H1 (cell line): ENCODE results near the gene LILRB3. TPM values are rescaled to one million over a fixed set of nuclear protein-coding genes. Genes with fewer than 3 reads are reported as not detected.

Experiments
- ATF2 ChIP-seq: IDR thresholded peaks from 2 replicates; pipeline ENCODE4 v1.6.1; 2012; ENCODE audit warnings: low read length, inconsistent platforms
- CEBPB ChIP-seq: IDR thresholded peaks from 2 replicates; pipeline ENCODE4 v1.6.1; 2012; ENCODE audit warnings: low read depth, low read length
- KDM4A ChIP-seq: IDR thresholded peaks from one replicate; pipeline ENCODE4 v1.7.1; 2012; ENCODE audit warnings: low read depth, mild to moderate bottlenecking, moderate library complexity, low read length, inconsistent platforms; ENCODE audit not compliant: severe bottlenecking
- NANOG ChIP-seq: IDR thresholded peaks from 2 replicates; pipeline ENCODE4 v1.6.1; 2011; ENCODE audit warnings: low read length, low read depth, mild to moderate bottlenecking, inconsistent platforms; ENCODE audit not compliant: insufficient read depth, poor library complexity, severe bottlenecking
- SIN3A ChIP-seq, 2 experiments: IDR thresholded peaks in 1 of 2; conservative IDR thresholded peaks in 1 of 2; 2 replicates each; pipeline ENCODE4 v1.6.1; 2011 to 2012; ENCODE audit warnings: low read length in 2 of 2, improper control_type of control experiment in 1 of 2, low read depth in 1 of 2, mild to moderate bottlenecking in 1 of 2
- TEAD4 ChIP-seq: IDR thresholded peaks from 2 replicates; pipeline ENCODE4 v1.6.1; 2012; ENCODE audit warnings: low read depth, low read length, inconsistent platforms, mixed read lengths
- polyA plus RNA-seq, 7 experiments: library from polyadenylated mRNA; depleted of rRNA in 3 of 7; stranded (reverse) in 5 of 7; unstranded in 2 of 7; fragments of >200 nt in 5 of 7; fragments of 200-250 nt in 2 of 7; gene quantifications; 1 replicate in 5 of 7; 2 replicates in 1 of 7; 4 replicates in 1 of 7; pipeline versions ENCODE4 v1.2.1 to v1.2.3, GENCODE V29; 2011 to 2013; ENCODE audit warnings: missing spikeins in 2 of 7, mixed read lengths in 2 of 7
- total RNA-seq: library from RNA; stranded (reverse); fragmentation: NEBNext Ultra II Directional; extraction: Animal tissue kit (Norgen Biotek cat#: 25700); gene quantifications from 2 replicates; pipeline ENCODE4 v1.2.1, GENCODE V29; 2021
- TF ChIP-seq, protein P1 (sequence below): fragments of 300-600 bp; sonication (generic); IDR thresholded peaks from 2 replicates; pipeline ENCODE4 v1.7.1; 2012; ENCODE audit warnings: low read length, moderate library complexity, mild to moderate bottlenecking, inconsistent platforms; ENCODE audit not compliant: insufficient replicate concordance

The LILRB3 gene
- total and polyA plus RNA-seq, 2 of the 8 experiments (the other 6 are each of a cell fraction or from before 2014, with no cell fraction given): not detected

DNA sequence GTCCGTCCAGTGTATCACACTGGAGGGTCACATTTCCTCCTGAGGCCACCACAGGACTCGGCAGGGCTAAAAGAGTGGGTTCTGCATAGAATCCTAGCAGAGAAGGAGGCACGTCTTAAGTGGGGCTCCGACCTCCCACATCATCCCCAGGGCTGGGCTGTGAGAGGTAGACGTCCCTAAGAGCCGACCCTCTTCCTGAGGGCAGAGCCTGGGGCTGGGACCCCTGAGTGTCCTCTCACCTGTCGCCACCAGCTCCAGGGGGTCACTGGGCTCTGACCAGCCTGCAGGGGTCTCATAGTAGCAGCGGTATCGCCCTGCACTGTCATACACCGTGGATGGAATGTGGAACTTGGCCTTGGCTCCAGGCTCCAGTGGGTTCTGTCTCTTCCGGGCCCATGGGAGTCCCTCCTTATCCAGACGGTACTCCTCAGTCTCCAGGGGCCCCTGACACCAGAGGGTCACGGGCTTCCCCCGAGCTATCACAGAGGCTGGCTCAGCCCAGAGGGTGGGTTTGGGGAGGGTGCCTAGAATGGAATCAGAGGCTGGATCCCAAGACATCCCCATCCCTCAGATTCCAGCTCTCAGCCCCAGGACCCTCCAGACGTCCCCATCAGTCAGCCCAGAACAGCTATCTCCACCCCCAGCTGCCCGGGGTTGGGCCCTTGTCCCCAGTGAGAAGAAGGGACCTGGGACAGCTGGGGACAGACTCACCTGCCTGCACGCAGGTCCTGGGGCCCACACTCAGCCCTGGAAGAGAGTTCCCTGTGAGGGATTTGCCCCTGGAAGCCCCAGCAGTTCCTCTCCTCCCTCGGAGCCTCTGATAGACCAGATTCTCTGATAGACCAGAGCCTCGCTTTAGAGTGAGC, 33.7 kb upstream of the LILRB3 start (continued):
- TF ChIP-seq, protein P1, sequence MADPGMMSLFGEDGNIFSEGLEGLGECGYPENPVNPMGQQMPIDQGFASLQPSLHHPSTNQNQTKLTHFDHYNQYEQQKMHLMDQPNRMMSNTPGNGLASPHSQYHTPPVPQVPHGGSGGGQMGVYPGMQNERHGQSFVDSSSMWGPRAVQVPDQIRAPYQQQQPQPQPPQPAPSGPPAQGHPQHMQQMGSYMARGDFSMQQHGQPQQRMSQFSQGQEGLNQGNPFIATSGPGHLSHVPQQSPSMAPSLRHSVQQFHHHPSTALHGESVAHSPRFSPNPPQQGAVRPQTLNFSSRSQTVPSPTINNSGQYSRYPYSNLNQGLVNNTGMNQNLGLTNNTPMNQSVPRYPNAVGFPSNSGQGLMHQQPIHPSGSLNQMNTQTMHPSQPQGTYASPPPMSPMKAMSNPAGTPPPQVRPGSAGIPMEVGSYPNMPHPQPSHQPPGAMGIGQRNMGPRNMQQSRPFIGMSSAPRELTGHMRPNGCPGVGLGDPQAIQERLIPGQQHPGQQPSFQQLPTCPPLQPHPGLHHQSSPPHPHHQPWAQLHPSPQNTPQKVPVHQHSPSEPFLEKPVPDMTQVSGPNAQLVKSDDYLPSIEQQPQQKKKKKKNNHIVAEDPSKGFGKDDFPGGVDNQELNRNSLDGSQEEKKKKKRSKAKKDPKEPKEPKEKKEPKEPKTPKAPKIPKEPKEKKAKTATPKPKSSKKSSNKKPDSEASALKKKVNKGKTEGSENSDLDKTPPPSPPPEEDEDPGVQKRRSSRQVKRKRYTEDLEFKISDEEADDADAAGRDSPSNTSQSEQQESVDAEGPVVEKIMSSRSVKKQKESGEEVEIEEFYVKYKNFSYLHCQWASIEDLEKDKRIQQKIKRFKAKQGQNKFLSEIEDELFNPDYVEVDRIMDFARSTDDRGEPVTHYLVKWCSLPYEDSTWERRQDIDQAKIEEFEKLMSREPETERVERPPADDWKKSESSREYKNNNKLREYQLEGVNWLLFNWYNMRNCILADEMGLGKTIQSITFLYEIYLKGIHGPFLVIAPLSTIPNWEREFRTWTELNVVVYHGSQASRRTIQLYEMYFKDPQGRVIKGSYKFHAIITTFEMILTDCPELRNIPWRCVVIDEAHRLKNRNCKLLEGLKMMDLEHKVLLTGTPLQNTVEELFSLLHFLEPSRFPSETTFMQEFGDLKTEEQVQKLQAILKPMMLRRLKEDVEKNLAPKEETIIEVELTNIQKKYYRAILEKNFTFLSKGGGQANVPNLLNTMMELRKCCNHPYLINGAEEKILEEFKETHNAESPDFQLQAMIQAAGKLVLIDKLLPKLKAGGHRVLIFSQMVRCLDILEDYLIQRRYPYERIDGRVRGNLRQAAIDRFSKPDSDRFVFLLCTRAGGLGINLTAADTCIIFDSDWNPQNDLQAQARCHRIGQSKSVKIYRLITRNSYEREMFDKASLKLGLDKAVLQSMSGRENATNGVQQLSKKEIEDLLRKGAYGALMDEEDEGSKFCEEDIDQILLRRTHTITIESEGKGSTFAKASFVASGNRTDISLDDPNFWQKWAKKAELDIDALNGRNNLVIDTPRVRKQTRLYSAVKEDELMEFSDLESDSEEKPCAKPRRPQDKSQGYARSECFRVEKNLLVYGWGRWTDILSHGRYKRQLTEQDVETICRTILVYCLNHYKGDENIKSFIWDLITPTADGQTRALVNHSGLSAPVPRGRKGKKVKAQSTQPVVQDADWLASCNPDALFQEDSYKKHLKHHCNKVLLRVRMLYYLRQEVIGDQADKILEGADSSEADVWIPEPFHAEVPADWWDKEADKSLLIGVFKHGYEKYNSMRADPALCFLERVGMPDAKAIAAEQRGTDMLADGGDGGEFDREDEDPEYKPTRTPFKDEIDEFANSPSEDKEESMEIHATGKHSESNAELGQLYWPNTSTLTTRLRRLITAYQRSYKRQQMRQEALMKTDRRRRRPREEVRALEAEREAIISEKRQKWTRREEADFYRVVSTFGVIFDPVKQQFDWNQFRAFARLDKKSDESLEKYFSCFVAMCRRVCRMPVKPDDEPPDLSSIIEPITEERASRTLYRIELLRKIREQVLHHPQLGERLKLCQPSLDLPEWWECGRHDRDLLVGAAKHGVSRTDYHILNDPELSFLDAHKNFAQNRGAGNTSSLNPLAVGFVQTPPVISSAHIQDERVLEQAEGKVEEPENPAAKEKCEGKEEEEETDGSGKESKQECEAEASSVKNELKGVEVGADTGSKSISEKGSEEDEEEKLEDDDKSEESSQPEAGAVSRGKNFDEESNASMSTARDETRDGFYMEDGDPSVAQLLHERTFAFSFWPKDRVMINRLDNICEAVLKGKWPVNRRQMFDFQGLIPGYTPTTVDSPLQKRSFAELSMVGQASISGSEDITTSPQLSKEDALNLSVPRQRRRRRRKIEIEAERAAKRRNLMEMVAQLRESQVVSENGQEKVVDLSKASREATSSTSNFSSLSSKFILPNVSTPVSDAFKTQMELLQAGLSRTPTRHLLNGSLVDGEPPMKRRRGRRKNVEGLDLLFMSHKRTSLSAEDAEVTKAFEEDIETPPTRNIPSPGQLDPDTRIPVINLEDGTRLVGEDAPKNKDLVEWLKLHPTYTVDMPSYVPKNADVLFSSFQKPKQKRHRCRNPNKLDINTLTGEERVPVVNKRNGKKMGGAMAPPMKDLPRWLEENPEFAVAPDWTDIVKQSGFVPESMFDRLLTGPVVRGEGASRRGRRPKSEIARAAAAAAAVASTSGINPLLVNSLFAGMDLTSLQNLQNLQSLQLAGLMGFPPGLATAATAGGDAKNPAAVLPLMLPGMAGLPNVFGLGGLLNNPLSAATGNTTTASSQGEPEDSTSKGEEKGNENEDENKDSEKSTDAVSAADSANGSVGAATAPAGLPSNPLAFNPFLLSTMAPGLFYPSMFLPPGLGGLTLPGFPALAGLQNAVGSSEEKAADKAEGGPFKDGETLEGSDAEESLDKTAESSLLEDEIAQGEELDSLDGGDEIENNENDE: no peak
- TF ChIP-seq CEBPB: no peak
- no peak for TF ChIP-seq NANOG
- TF ChIP-seq KDM4A: no peak
- no peak for TF ChIP-seq ATF2
- no peak for TF ChIP-seq SIN3A (conservative IDR thresholded peaks at IDR 0.05 in 1 of 2, IDR thresholded peaks at IDR 0.05 in 1 of 2; ENCODE audit: low read depth in 1 of 2, low read length in 2 of 2)
- no peak for TF ChIP-seq TEAD4
